Stimulated activated CD4-positive, alpha-beta T cell treated with anti-CD3 and anti-CD28 coated beads, TNF-alpha, amount 100 ng/mL, for 24 hours (primary cell): ENCODE data around the gene ANKMY1.

Experiments used
- DNase-seq, 3 experiments: peaks; one replicate each; pipeline ENCODE4 v3.0.0-alpha.2; 2020; ENCODE audit warnings: low read depth in 3 of 3

ANKMY1 gene

GRCh38 chr2:240557808-240558207 is at the start of gene ANKMY1:
ANKMY1 (minus strand) TSS chr2:240557988; CDS start chr2:240557335, 653 bp downstream.
- peak in 1 of 3 experiments; percentile 77 for DNase-seq

- DNase-seq: no peak
These were observed 48.3 kb upstream of the ANKMY1 start for GRCh38 chr2:240605867-240606743.

- DNase-seq: no peak
These were observed 47.3 kb upstream of the ANKMY1 start for GRCh38 chr2:240604939-240605716.

GRCh38 chr2:240604291-240604938 is 46.6 kb upstream of the ANKMY1 start:
- no peak for DNase-seq

GRCh38 chr2:240603846-240604245 is 46.1 kb upstream of the ANKMY1 start:
- DNase-seq: no peak

- DNase-seq: no peak
These were observed 45.5 kb upstream of the ANKMY1 start for GRCh38 chr2:240603081-240603835.

GRCh38 chr2:240602266-240603050 is 44.7 kb upstream of the ANKMY1 start:
- DNase-seq: no peak

- no peak for DNase-seq
These were observed 44.0 kb upstream of the ANKMY1 start for GRCh38 chr2:240601831-240602160.

GRCh38 chr2:240601061-240601830 is 43.5 kb upstream of the ANKMY1 start:
- no peak for DNase-seq

- no peak for DNase-seq
These were observed 42.7 kb upstream of the ANKMY1 start for GRCh38 chr2:240600451-240600961.

GRCh38 chr2:240599141-240599583 is 41.4 kb upstream of the ANKMY1 start:
- DNase-seq: no peak

- DNase-seq: no peak
These were observed 40.6 kb upstream of the ANKMY1 start for GRCh38 chr2:240598311-240598911.

- no peak for DNase-seq
These were observed 39.8 kb upstream of the ANKMY1 start for GRCh38 chr2:240597419-240598181.

GRCh38 chr2:240597054-240597418 is 39.2 kb upstream of the ANKMY1 start:
- no peak for DNase-seq

GRCh38 chr2:240596491-240596931 is 38.7 kb upstream of the ANKMY1 start:
- no peak for DNase-seq

GRCh38 chr2:240596080-240596460 is 38.3 kb upstream of the ANKMY1 start:
- no peak for DNase-seq

GRCh38 chr2:240595381-240596079 is 37.7 kb upstream of the ANKMY1 start:
- DNase-seq: peak in 1 of 3 experiments; percentile 33
